ENCODE data around the gene TRIM44. TPM values are rescaled to one million over a fixed set of nuclear protein-coding genes. Genes with fewer than 3 reads are reported as not detected.
"Not testable (repeated sequence)": the region's sequence is repeated elsewhere in the genome, so short reads cannot be mapped to it uniquely, and the experiment has no call there.

The TRIM44 gene
- total RNA-seq, 2 donors from 2014 or later: 35.0 to 46.0 TPM

DNA sequence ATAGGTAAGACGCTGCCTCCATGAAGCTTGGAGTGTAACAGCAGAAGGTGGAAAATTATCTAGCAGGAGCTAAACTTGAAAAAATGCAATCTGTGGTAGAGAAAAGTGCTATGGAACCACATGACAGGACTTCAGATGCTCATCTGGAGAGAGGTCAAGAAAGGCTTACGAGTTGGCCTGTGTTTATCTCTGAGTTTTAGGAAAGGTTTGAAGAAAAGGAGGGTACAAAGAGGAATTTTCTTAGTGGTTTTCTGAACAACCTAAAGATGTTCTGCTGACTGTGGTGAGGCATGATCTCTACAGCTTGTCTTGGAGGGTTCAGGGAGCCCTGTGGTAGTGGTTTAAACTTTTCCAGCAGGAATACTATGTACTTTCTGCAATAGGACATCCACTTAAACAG lies 36.1 kb upstream of the TRIM44 start:
- intact Hi-C loops (cut with DNase I): no loop called here
- ATAC-seq (no peak), DNase-seq (no peak)

DNA sequence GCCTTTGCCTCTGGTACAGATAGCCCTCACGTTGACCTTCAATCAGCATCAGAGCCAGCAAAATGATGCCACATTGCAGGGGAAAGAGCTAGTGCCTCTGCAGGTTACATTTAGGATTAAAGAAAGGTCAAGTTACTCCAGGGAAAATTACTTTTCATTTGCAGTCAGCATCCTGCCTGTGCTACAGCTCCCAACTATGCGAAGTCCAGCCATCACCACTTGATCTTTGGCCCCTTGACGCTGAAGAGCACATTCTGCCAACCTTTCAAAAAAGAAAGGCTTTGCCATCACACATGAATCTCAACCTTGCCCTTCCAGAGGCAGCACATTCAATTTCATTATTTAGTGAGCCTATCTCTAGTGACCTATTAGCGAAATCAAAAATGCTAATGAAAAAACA lies 33.1 kb upstream of the TRIM44 start:
- ATAC-seq: no peak
- intact Hi-C loops (cut with DNase I): no loop called here

DNA sequence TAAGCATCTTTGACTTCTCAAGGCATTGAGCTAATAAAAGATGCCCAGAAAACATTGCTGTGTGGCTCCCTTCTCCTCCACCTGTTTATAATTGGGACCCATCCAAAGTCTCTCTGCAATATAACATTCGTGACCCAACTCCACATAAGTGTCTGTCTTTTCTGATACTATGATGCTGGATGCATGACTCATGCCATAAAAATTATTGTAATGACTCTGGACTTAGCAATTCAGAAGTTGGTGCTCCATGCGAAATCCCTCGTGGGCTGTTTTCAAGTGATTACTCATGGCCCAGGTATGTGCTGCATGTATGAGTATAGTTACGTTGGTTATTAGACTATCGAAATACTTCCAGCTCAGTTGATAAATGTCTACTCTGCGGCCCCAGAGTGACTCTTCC lies 32.7 kb upstream of the TRIM44 start:
- ATAC-seq: peak in 1 of 2 donors; percentile 89

More for the DNA sequence above, 33.1 kb upstream of the TRIM44 start:
- DNase-seq: no peak

DNA sequence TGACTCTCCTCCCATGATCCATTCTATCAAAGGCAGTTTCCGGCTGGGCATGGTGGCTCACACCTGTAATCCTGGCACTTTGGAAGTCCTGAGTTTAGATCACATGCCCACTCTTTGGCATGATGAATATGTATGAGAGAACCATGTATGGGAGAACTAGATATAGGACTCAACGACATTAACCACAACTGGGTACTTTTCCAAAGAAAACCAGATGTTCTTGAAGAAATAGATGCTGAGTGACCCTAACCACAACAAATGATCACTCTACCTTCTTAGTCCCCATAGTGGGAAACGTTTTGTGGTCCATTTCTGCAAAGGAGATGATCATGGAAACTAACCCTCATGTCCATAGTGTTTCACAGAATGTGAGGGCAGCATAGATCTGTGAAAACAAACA lies 30.7 kb upstream of the TRIM44 start:
- intact Hi-C loops (cut with DNase I): no loop called here
- no peak for ATAC-seq
- no peak for DNase-seq

More for the DNA sequence above, 32.7 kb upstream of the TRIM44 start:
- DNase-seq: no peak
- intact Hi-C loops (cut with DNase I): no loop called here

DNA sequence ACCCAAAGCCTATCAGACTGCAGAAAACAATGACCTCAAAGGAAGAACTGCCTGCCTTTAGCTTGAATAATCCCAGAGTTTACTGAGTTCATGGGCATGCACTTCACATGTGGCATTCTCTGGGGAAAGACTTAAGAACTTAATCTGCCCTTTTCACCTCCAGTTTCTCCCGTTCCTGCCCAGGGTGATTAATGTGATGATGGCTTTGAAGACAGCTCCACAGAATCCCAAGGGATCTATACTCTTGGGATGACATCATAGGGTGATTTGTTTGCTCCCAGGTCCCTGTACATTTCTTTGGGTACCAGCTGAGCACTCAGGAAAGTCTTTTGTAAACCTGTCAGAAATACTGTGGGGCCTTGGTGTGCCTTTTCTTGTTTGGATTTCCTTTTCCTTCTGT lies 30.3 kb upstream of the TRIM44 start:
- no peak for ATAC-seq
- no peak for DNase-seq
- intact Hi-C loops (cut with DNase I): no loop called here

DNA sequence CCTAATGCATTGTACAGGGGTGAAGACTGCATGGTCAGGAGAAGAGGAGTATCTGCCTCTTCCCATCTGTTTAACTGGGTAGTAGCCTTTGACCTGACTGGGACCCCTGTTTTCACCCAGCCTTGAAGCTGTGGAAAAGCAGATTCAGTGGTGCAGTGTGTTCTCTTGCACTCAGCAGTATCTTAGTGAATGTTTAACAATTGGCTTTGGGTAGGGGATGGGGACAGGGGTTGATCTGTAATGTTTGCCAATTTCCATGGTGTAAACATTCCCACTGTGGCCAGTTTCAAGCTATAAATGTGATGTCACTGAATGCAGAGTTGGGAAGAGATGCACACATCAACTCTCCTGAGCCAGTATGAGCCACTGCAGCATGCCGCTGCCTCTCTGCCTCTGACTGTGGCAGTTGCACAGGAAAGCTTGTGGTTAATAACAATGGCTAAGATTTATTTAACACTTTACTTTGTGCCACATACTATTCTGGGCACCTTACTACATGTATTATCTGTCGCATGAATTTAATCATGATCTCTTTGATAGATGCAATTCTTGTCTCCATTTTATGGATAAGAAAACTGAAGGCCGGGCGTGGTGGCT lies 28.6 kb upstream of the TRIM44 start:
- ATAC-seq: no peak
- intact Hi-C loops (cut with DNase I): no loop called here
- DNase-seq: no peak

DNA sequence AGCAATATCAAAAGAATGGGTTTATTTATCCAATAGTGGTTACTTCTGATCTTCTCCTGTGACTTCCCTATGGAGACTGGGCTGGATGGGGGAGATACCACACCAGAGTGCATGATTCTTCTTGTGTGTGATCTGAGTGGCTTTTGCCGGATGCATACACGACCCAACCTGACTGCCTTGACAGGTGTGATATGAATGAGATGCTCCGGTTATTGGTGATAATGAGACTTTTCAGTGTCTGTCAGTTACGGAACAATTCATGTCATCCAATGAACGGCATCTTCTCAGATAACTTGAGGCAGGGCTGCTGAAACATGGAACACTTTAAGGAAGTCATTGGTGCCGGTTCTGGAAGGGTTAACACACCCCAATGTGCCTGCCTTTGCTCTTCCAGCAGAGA lies 26.6 kb upstream of the TRIM44 start:
- intact Hi-C loops (cut with DNase I): no loop called here
- no peak for ATAC-seq
- DNase-seq: no peak

DNA sequence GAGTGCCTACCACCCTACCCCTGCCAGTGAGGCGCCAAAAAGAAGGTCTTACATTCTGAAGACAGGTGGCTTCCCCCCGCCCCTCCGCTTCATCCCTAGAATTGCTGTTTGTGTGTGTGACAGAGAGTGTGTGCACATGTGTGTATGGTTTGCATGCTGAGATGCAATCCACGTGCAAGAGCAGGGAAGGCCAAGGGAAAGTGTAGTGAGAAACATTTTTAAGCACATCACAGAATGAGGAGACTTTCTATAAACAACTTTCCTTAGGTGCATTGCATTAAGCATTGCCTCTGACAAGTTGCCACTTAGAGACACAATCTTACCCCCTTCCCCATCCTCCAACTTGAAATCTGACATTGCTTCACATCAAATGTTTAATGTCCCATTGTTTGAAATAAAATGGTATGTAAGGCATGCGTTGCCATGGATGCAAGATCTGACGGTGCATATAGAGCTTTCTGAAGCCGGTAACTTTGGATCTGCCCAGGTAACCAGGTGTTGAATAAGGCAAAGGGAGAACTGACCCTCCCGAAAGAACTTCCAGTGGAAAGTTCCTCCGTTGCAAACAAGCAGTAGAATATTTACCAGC lies 22.9 kb upstream of the TRIM44 start:
- intact Hi-C loops (cut with DNase I): no loop called here
- no peak for DNase-seq
- no peak for ATAC-seq

DNA sequence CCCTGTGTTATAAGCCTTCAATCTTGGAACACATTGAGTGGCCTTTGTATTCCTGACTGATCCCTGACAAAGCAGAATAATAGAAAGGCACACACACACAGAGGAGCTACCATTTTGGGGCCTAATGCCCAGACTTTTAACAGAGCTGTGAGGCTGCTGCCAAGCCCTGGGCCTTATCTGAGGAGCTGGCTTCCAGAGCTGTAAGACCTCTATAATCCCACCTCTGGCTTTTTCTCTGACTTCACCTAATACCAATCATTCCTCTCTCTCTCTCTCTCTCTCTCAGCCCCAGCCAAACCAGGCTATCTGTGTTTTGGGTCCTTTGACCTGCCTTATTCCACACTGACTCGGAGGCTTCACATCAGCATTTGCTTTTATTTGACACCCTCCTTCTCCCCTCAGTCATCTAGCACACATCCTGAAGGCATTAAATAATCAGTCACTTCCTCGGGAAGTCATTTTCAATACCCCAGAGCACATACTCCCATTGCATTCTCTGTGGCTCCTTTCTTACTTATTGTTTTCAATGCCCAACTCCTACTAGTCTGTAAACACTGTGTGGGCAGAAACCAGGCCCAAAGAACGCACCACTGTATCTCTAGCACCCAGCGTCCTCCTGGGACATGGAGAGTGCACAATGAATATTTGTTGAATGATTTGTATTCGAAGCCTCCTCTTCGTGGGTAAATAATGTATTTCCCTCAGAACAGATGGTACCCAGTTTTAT lies 21.2 kb upstream of the TRIM44 start:
- DNase-seq: no peak
- ATAC-seq: no peak
- intact Hi-C loops (cut with DNase I): no loop called here

DNA sequence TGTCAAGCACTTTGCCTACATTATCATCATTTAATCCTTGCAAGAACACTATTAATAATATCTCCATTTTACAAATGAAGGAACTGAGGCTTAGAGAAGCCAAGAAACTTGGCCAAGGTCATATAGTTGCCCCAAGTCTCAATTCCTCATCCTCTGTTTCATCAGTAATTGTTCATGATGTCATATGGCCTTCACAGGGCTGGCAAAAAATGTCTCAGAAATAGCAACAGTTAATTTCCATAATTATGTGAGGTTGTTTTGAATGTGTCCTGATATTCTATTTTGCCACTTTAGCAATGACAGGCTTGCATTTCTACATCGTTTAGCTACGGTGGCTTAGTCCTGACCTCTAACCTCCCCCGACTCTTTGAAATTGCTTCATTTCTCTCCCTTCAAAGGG lies 20.6 kb upstream of the TRIM44 start:
- no peak for ATAC-seq
- DNase-seq: no peak
- intact Hi-C loops (cut with DNase I): no loop called here

DNA sequence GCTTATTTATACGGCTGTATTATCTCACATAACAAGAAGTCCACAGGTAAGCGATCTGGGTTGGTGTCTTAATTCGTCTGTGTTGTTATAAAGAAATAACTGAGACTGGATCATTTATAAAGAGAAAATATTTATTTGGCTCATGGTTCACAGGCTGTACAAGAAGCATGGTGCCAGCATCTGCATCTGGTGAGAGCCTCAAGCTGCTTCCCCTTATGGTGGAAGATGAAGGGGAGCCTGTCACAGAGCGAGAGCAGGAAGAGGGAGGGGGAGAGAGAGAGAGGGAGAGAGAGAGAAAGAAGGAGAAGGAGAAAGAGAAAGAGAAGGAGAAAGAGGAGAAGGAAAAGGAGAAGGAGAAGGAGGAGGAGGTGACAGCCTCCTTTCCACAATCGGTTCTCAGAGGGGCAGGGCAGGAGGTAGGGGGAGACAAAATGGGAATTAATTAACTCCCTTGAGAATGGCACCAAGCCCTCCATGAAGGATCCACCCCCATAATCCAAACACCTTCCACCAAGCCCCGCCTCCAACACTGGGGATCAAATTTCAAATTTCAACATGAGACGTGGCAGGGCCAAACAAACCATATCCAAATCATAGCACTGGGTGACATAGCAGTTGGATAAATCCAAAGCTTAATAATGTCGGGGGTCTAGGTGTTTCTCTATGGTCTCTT lies 15.0 kb upstream of the TRIM44 start:
- intact Hi-C loops (cut with DNase I): no loop called here
- DNase-seq (no peak), ATAC-seq (no peak)

DNA sequence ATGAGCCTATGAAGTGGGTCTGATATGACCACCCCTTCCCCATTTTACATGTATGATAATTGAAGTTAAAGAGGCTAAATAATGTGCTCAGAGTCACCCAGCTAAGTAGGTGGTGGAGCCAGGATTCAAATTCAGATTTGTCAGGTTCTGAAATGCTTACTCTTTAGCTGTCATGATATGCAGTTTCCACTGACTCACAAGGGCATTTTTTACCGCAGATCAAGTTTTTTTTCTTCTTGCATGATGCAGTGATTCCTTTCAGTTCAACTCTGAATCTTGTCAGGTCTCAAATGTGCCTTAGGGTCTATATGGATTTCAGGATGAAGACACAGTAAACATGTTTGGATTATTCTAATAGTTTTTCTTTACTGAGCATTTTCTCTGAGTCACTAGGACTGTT lies 12.6 kb upstream of the TRIM44 start:
- ATAC-seq (no peak), DNase-seq (no peak)
- intact Hi-C loops (cut with DNase I): no loop called here

DNA sequence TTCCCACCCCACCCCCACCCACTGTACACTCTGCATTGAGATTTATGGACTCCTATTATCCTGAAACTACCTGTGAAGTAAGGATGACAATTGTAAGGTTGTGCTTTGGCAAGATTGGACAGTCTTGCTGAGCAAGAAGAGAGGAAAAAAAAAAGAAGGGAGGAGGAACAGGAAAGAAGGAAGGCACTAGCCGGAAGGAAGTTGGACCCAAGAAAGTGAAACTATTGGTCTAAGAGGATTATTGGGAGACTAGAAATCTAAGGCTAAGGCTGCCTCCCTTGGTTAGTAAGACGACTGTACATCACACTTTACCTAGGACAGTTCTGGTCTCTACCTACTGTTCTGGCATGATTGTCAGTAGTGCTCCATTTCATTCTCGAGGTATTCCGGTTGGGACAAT lies 12.1 kb upstream of the TRIM44 start:
- intact Hi-C loops (cut with DNase I): no loop called here
- ATAC-seq: no peak
- DNase-seq: no peak

DNA sequence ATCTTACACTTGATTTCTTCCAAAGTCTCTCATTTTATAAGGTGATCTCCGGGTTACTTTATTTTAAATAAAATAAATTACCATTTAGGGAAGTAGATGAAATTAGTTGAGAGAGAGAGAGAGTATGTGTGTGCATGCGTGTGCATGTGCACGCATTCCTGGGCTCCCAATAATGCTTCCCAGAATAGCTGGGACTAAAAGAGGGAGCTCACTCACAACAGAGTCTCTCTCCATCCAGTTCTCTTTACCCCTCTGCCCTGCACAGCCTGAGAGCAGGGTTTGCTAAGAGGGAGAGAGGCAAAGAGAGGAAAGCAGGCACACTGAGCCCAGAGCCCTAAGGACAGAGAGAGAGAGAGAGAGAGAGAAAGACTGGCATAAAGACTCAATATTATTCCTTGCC lies 11.3 kb upstream of the TRIM44 start:
- intact Hi-C loops (cut with DNase I): no loop called here
- ATAC-seq (no peak), DNase-seq (no peak)

DNA sequence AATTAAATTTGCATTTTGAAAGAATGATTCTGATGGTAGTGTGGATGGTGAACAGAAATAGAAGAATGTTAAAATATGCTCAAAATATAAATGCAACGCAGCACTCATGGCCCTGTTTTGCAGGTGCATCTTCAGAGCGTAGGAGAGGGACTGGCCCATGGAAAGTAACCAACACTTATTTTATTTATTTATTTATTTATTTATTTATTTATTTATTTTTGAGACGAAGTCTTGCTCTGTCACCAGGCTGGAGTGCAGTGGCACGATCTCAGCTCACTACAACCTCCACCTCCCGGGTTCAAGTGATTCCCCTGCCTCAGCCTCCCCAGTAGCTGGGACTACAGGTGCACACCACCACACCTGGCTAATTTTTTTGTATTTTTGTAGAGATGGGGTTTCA lies 9.8 kb upstream of the TRIM44 start:
- ATAC-seq; intact Hi-C loops (cut with DNase I); DNase-seq: not testable (repeated sequence)

DNA sequence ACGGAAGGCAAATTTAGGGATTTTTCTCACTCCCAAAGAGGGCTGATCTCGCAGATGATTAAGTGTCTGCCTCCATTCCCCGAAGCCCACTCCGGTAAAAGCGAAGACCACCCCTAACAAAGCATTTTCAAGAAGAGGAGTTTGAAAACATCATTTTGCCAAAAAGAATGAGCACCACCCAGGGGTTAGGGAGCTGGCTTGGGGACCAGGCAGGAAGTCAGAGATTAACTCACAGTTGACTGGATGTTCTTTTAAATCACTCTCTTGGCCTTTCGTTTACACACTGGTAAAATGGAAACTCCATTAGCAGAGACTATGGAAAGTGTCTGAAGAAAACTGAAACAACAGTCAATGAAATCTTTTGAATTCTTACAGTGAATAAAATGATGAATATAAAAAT lies 7.9 kb upstream of the TRIM44 start:
- ATAC-seq (no peak), DNase-seq (no peak)
- intact Hi-C loops (cut with DNase I): no loop called here

DNA sequence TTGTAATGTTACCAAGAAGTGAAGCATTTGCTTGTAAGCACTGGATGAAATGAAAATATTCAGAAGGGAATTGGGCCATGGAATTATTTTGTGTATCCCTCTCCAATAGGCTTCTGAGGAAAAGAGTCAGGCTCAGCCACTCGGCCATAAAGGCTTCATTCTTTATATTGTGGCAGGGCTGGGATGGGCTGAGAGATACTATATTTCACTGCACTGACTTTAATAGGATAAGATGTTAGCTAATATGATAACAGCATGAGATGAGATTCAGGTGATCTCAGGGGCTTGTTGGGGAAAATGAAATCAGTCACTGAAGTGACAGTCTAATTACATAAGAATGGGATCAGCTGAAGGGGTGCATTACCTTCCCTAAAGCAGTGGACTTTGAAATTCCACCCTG lies 7.3 kb upstream of the TRIM44 start:
- intact Hi-C loops (cut with DNase I): no loop called here
- no peak for DNase-seq
- no peak for ATAC-seq

DNA sequence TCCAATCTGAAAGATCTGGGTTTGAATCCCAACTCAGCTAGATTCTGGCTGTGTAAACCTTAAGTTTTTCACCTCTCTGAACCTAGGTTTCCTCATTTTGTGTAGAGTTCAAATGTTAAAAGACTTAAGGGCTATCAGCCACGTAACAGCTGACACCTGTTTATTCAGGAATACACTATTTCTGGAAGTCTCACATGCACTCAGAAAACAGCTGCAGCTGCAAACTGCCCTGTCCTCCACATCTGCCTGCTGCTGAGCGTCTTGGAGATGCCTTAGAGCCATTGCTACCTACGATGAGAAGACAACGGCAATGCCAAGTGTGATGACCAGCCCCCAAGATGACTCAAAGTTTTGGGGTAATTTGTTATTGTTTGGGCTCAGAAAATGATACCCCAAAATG lies 6.7 kb upstream of the TRIM44 start:
- intact Hi-C loops (cut with DNase I): no loop called here
- no peak for DNase-seq
- ATAC-seq: no peak

DNA sequence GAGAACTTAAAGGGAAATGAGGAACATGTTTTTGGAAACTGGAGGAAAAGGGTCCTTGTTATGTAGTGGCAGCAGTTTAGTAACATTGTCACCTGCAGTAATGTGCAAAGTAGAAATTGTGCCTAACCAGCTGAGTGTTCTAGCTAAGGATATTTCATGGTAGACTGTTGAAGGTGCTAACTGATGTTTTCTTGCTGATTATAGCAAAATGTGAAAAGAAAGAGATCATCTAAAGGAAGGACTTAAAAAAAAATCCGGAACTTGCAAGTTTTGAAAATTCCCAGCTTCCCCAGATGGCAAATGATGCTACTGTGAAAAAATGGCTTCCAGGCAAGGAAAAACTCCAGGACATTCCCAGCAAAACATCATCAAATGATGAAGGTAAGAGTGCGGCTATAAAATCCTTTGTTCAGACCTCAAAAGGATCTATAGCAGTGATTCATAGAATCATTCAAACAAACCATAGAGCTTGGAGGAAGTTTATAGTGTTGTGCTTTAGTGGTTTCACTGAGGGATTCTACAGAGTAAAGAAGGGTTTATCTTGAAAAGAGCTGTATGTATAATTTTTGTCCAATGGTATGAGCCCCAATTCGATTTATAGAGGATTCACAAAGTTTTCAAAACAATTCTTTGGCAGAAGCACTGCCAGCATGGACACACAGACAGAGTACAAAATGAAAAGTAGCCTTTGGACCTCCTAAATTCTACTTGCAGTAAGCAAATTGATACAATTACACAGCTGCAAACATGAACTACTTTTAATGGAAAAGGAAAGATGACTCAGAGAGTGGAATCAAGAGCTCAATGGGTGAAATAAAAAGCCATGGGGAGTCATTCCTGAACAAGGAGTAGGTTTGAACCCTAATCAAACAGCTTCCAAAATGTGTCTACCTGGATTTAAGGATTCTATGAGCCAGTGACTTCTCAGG lies 4.3 kb upstream of the TRIM44 start:
- DNase-seq (no peak), ATAC-seq (no peak)
- intact Hi-C loops (cut with DNase I): no loop called here

All from left cardiac atrium (tissue), 4 donors.